Bronchial epithelial cell (primary cell): ENCODE measurements around the gene DIPK2A. TPM values are rescaled to one million over a fixed set of nuclear protein-coding genes. Genes with fewer than 3 reads are reported as not detected.

Source experiments
- DNase-seq: peaks from one replicate; pipeline ENCODE4 v3.0.0-alpha.2; 2010; ENCODE audit warnings: low read depth
- FAIRE-seq: peaks from 2 replicates; lab custom pipeline; 2011; peaks lifted over from hg19 to GRCh38; lab: Jason Lieb, UNC
- H3K27me3 ChIP-seq: 2 replicates; pipeline ENCODE4 v1.5.1; 2011; ENCODE audit warnings: low read length; ENCODE audit not compliant: control insufficient read depth, insufficient read depth
- H3K36me3 ChIP-seq: 2 replicates; pipeline ENCODE4 v1.5.1; 2011; ENCODE audit warnings: low read length; ENCODE audit not compliant: control insufficient read depth, insufficient read depth
- H3K4me3 ChIP-seq: 2 replicates; pipeline ENCODE4 v1.5.1; 2011; ENCODE audit warnings: mild to moderate bottlenecking, low read depth, low read length, control low read depth
- CTCF ChIP-seq: IDR thresholded peaks from 2 replicates; pipeline ENCODE4 v1.5.1; 2011; ENCODE audit warnings: mild to moderate bottlenecking, moderate library complexity, low read length, control low read depth, inconsistent platforms; ENCODE audit not compliant: insufficient read depth, severe bottlenecking
- total RNA-seq: library from RNA; depleted of rRNA; stranded (reverse); fragments of >200 nt; gene quantifications from 2 replicates; pipeline ENCODE4 v1.2.1, GENCODE V29; 2014

The DIPK2A gene
- total RNA-seq, 1 donor from 2014 or later, result 19.0 TPM

GRCh38 chr3:143977341-143978262, 6.0 kb downstream of the DIPK2A start:
- DNase-seq (no peak), FAIRE-seq (no peak)
- Histone ChIP-seq H3K4me3 (no peak overlapping the region), H3K27me3 (no peaks in the 10 kb centered on the region), H3K36me3 (no peaks in the 10 kb centered on the region)
- TF ChIP-seq CTCF, result no peak

GRCh38 chr3:143978263-143978631, 6.6 kb downstream of the DIPK2A start:
- DNase-seq, result no peak
- Histone ChIP-seq H3K36me3 (no peaks in the 10 kb centered on the region), H3K27me3 (no peaks in the 10 kb centered on the region), H3K4me3 (no peak overlapping the region)
- no peak for TF ChIP-seq CTCF
- FAIRE-seq, result no peak

GRCh38 chr3:143979041-143979440, 7.4 kb downstream of the DIPK2A start:
- TF ChIP-seq CTCF, result no peak
- FAIRE-seq (no peak), DNase-seq (no peak)
- Histone ChIP-seq H3K27me3 (no peaks in the 10 kb centered on the region), H3K4me3 (no peak overlapping the region), H3K36me3 (no peaks in the 10 kb centered on the region)

GRCh38 chr3:143979813-143980212, 8.2 kb downstream of the DIPK2A start:
- Histone ChIP-seq H3K4me3 (no peak overlapping the region), H3K36me3 (no peaks in the 10 kb centered on the region), H3K27me3 (no peaks in the 10 kb centered on the region)
- FAIRE-seq (no peak), DNase-seq (no peak)
- TF ChIP-seq CTCF, result no peak

GRCh38 chr3:143988306-143988705, 16.7 kb downstream of the DIPK2A start:
- FAIRE-seq, result no peak
- DNase-seq, result no peak
- Histone ChIP-seq H3K4me3 (no peak overlapping the region), H3K36me3 (no peaks in the 10 kb centered on the region), H3K27me3 (no peaks in the 10 kb centered on the region)
- TF ChIP-seq CTCF, result no peak
